HEK293T (cell line): ENCODE results near the gene CBFA2T3.

Experiments
- BHLHE40 ChIP-seq: fragments of 450-650 bp; IDR thresholded peaks from 2 replicates; pipeline ENCODE4 v1.6.1; 2016; ENCODE audit warnings: mild to moderate bottlenecking, moderate library complexity, borderline replicate concordance
- CTBP1 ChIP-seq: fragments of 450-650 bp; IDR thresholded peaks from 2 replicates; pipeline ENCODE4 v1.6.1; 2016; ENCODE audit warnings: borderline replicate concordance
- ELF4 ChIP-seq: fragments of 450-650 bp; IDR thresholded peaks from 2 replicates; pipeline ENCODE4 v1.6.1; 2017; ENCODE audit warnings: antibody characterized with exemption
- FOXA1 ChIP-seq: fragments of 450-650 bp; IDR thresholded peaks from 2 replicates; pipeline ENCODE4 v1.6.1; 2016; ENCODE audit warnings: mild to moderate bottlenecking
- FOXK2 ChIP-seq: fragments of 450-650 bp; IDR thresholded peaks from 2 replicates; pipeline ENCODE4 v1.6.1; 2016; ENCODE audit warnings: mild to moderate bottlenecking
- FOXM1 ChIP-seq: fragments of 450-650 bp; IDR thresholded peaks from 2 replicates; pipeline ENCODE4 v1.6.1; 2017; ENCODE audit warnings: mild to moderate bottlenecking, borderline replicate concordance
- L3MBTL2 ChIP-seq: fragments of 450-650 bp; conservative IDR thresholded peaks from 2 replicates; pipeline ENCODE4 v1.6.1; 2016; ENCODE audit warnings: mild to moderate bottlenecking
- SP1 ChIP-seq: fragments of 450-650 bp; IDR thresholded peaks from 2 replicates; pipeline ENCODE4 v1.6.1; 2017
- ZNF384 ChIP-seq: fragments of 450-650 bp; IDR thresholded peaks from 2 replicates; pipeline ENCODE4 v1.6.1; 2016

DNA sequence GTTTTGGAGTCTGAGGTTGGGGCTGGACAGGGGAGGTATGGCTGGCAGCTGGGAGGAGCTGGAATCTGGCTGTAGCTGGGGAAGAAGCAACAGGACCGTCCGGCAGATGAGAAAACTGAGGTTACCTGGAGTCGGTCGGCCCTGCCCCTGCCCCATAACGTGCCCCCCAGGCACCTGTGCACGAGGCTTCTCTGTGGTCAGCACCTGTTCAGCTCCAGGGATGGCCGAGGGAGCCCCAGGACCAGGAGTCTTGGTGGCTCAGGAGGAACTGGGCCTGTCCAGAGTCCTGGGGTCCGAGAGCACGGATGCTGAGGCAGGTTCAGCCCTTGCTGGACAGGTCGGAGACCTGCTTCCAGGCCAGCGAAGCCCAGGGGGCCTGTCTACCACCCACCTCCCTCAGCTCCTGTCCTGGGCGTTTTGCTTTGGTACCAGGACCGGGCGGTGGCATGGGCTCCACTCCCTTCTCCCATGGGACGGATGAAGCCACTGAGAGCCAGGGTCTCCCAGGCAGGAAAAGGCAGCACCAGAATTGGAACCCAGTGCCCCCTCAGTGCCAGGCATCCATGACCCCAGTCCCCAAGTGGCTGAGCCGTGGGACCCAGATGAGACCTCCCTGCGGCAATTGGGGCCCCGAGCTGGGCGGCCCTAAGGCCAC, 17.1 kb upstream of the CBFA2T3 start:
- no peak for TF ChIP-seq SP1
- TF ChIP-seq CTBP1: no peak
- no peak for TF ChIP-seq FOXM1
- no peak for TF ChIP-seq ELF4
- TF ChIP-seq FOXA1: no peak
- TF ChIP-seq BHLHE40: no peak
- TF ChIP-seq ZNF384: no peak
- TF ChIP-seq L3MBTL2: no peak
- no peak for TF ChIP-seq FOXK2
